Breast epithelium (tissue), 4 donors: Measurements from ENCODE around the gene RITA1. TPM values are rescaled to one million over a fixed set of nuclear protein-coding genes. Genes with fewer than 3 reads are reported as not detected.

Experiments used
- DNase-seq, 2 donors: peaks; one replicate each; pipeline ENCODE4 v3.0.0-alpha.2; 2019; ENCODE audit warnings: low spot score in 2 of 2
- H3K27ac ChIP-seq, 2 donors: fragments of 200-600 bp; sonication (generic) in 1 of 2; one replicate each; pipeline ENCODE4 v1.5.1; 2016 to 2019; ENCODE audit warnings: mild to moderate bottlenecking in 1 of 2
- H3K27me3 ChIP-seq, 2 donors: fragments of 200-600 bp; sonication (generic) in 1 of 2; one replicate each; pipeline versions ENCODE4 v1.5.1 to v1.6.0; 2017 to 2019; ENCODE audit warnings: control low read depth in 1 of 2, mild to moderate bottlenecking in 1 of 2
- H3K36me3 ChIP-seq: fragments of 200-600 bp; one replicate; pipeline ENCODE4 v1.5.1; 2019
- H3K4me1 ChIP-seq, 2 donors: fragments of 200-600 bp; sonication (generic); one replicate each; pipeline ENCODE4 v1.5.1; 2016 to 2019; ENCODE audit warnings: control low read depth in 1 of 2
- H3K4me3 ChIP-seq, 3 donors: fragments of 200-600 bp; sonication (generic); 1 replicate in 2 of 3; 2 replicates in 1 of 3; pipeline ENCODE4 v1.5.1; 2016 to 2019; ENCODE audit warnings: mild to moderate bottlenecking in 3 of 3, moderate library complexity in 2 of 3
- H3K9me3 ChIP-seq, 2 donors: fragments of 200-600 bp; sonication (generic) in 1 of 2; one replicate each; pipeline ENCODE4 v1.5.1; 2016 to 2019; ENCODE audit warnings: control low read depth in 1 of 2
- CTCF ChIP-seq, 3 donors: fragments of 450-650 bp; IDR thresholded peaks; one replicate each; pipeline ENCODE4 v1.5.1; 2016 to 2017; ENCODE audit warnings: antibody characterized with exemption in 3 of 3, mild to moderate bottlenecking in 3 of 3, moderate library complexity in 3 of 3
- POLR2A ChIP-seq: fragments of 450-650 bp; IDR thresholded peaks from one replicate; pipeline ENCODE4 v1.6.1; 2016; ENCODE audit warnings: antibody characterized with exemption, mild to moderate bottlenecking, moderate library complexity
- POLR2AphosphoS5 ChIP-seq, 3 donors: sonication (generic); formaldehyde crosslinking; IDR thresholded peaks; one replicate each; pipeline ENCODE4 v1.6.1; 2017; ENCODE audit warnings: antibody characterized with exemption in 3 of 3
- intact Hi-C: fragments of 100-400 bp; cut with DNase I; formaldehyde crosslinking; loops from one replicate; pipeline ENCODE4 v1.15.1; 2023; ENCODE audit warnings: low total_unique reads
- total RNA-seq, 3 donors: library from RNA; depleted of rRNA; stranded (reverse); fragments of >200 nt; gene quantifications; one replicate each; pipeline ENCODE4 v1.1.0, GENCODE V29; 2016

The RITA1 gene
- total RNA-seq, 3 donors from 2014 or later: 9.4 to 22.4 (median 15.4) TPM

- intact Hi-C loops: no loop called here
- H3K36me3 ChIP-seq: peaks cover 10% of the 10 kb centered on the region
- no peaks in the 10 kb centered on the region for H3K27me3 ChIP-seq
- no peak for DNase-seq
- H3K27ac ChIP-seq: no peak overlapping the region
- no peaks in the 10 kb centered on the region for H3K4me1 ChIP-seq
- no peaks in the 10 kb centered on the region for H3K9me3 ChIP-seq
- TF ChIP-seq POLR2AphosphoS5 (IDR thresholded peaks at IDR 0.05) (no peak), POLR2A (no peak), CTCF (IDR thresholded peaks at IDR 0.05) (no peak)
- H3K4me3 ChIP-seq: no peak overlapping the region
Measured at GRCh38 chr12:113161415-113162016, 24.0 kb upstream of the RITA1 start.

GRCh38 chr12:113162102-113163029 lies 23.2 kb upstream of the RITA1 start:
- TF ChIP-seq POLR2A: no peak
- no peak for TF ChIP-seq CTCF (IDR thresholded peaks at IDR 0.05)
- no peak for TF ChIP-seq POLR2AphosphoS5 (IDR thresholded peaks at IDR 0.05)
- Histone ChIP-seq H3K4me3 (no peak overlapping the region), H3K9me3 (no peaks in the 10 kb centered on the region), H3K36me3 (peaks cover 10% of the 10 kb centered on the region), H3K4me1 (no peaks in the 10 kb centered on the region), H3K27me3 (no peaks in the 10 kb centered on the region), H3K27ac (no peak overlapping the region)
- DNase-seq: no peak
- intact Hi-C loops: no loop called here

GRCh38 chr12:113163030-113163360 lies 22.5 kb upstream of the RITA1 start:
- H3K9me3 ChIP-seq: no peaks in the 10 kb centered on the region
- intact Hi-C loops: no loop called here
- no peaks in the 10 kb centered on the region for H3K27me3 ChIP-seq
- no peak for DNase-seq
- H3K36me3 ChIP-seq: peaks cover 10% of the 10 kb centered on the region
- TF ChIP-seq POLR2AphosphoS5 (IDR thresholded peaks at IDR 0.05) (no peak), POLR2A (no peak), CTCF (IDR thresholded peaks at IDR 0.05) (no peak)
- H3K27ac ChIP-seq: no peak overlapping the region
- no peak overlapping the region for H3K4me3 ChIP-seq
- H3K4me1 ChIP-seq: no peaks in the 10 kb centered on the region

GRCh38 chr12:113164014-113164413 lies 21.5 kb upstream of the RITA1 start:
- no peak for DNase-seq
- no peak for TF ChIP-seq POLR2AphosphoS5 (IDR thresholded peaks at IDR 0.05)
- TF ChIP-seq CTCF (IDR thresholded peaks at IDR 0.05): no peak
- TF ChIP-seq POLR2A: no peak
- Histone ChIP-seq H3K4me1 (no peaks in the 10 kb centered on the region), H3K27me3 (no peaks in the 10 kb centered on the region), H3K27ac (no peak overlapping the region), H3K4me3 (no peak overlapping the region), H3K36me3 (peaks cover 10% of the 10 kb centered on the region), H3K9me3 (no peaks in the 10 kb centered on the region)
- intact Hi-C loops: no loop called here
